Thyroid gland (tissue), 4 donors: ENCODE data around the gene CFHR4.

Source experiments
- CTCF ChIP-seq, 6 experiments: fragments of 200-600 bp in 3 of 6; fragments of 450-650 bp in 3 of 6; sonication (generic) in 3 of 6; IDR thresholded peaks; one replicate each; pipeline ENCODE4 v1.5.1; 2016 to 2019; ENCODE audit warnings: antibody characterized with exemption in 6 of 6, mild to moderate bottlenecking in 2 of 6, inconsistent platforms in 1 of 6, moderate library complexity in 1 of 6
- POLR2A ChIP-seq, 2 donors: fragments of 450-650 bp; IDR thresholded peaks; one replicate each; pipeline ENCODE4 v1.6.1; 2017; ENCODE audit warnings: antibody characterized with exemption in 2 of 2, mild to moderate bottlenecking in 2 of 2, moderate library complexity in 1 of 2

GRCh38 chr1:196861429-196861828 lies 26.4 kb upstream of the CFHR4 start:
- TF ChIP-seq CTCF (IDR thresholded peaks at IDR 0.05) (no peak), POLR2A (IDR thresholded peaks at IDR 0.05) (no peak)
